Measurements from ENCODE around the gene CALN1.

Gene CALN1

GRCh38 chr7:72283309-72283708 lies 128.8 kb downstream of the CALN1 start:
- DNase-seq (ENCODE audit: low read depth, low spot score) = no peak
- no peaks in the 10 kb centered on the region for H3K36me3 ChIP-seq (ENCODE audit: insufficient read depth, insufficient read length, low read length)
- no peaks in the 10 kb centered on the region for H3K27me3 ChIP-seq (ENCODE audit: insufficient read depth, insufficient read length)
- no peak for TF ChIP-seq SUZ12 (IDR thresholded peaks at IDR 0.05; ENCODE audit: extremely low read depth, insufficient read depth, insufficient read length)
- no peak for TF ChIP-seq YY1 (IDR thresholded peaks at IDR 0.05; ENCODE audit: insufficient read depth, insufficient read length)
- TF ChIP-seq ZNF274 (IDR thresholded peaks at IDR 0.05; ENCODE audit: low read depth, low read length) = no peak
- no peaks in the 10 kb centered on the region for H3K9me3 ChIP-seq (ENCODE audit: insufficient read depth, low read length)
- H3K9ac ChIP-seq (ENCODE audit: insufficient read length, low read depth) = no peak overlapping the region
- no peaks in the 10 kb centered on the region for H3K4me1 ChIP-seq (ENCODE audit: insufficient read depth, insufficient read length)
- no peak overlapping the region for H3K4me3 ChIP-seq (ENCODE audit: insufficient read length, low read depth)

GRCh38 chr7:72281308-72281707 lies 130.8 kb downstream of the CALN1 start:
- TF ChIP-seq SUZ12 (IDR thresholded peaks at IDR 0.05; ENCODE audit: extremely low read depth, insufficient read depth, insufficient read length) (no peak), ZNF274 (IDR thresholded peaks at IDR 0.05; ENCODE audit: low read depth, low read length) (no peak), YY1 (IDR thresholded peaks at IDR 0.05; ENCODE audit: insufficient read depth, insufficient read length) (no peak)
- Histone ChIP-seq H3K9me3 (ENCODE audit: insufficient read depth, low read length) (0 out of 2 replicates have a peak, but pooled peaks cover 6% of the 10 kb centered on the region), H3K9ac (ENCODE audit: insufficient read length, low read depth) (no peak overlapping the region), H3K36me3 (ENCODE audit: insufficient read depth, insufficient read length, low read length) (no peaks in the 10 kb centered on the region), H3K4me3 (ENCODE audit: insufficient read length, low read depth) (no peak overlapping the region), H3K4me1 (ENCODE audit: insufficient read depth, insufficient read length) (no peaks in the 10 kb centered on the region), H3K27me3 (ENCODE audit: insufficient read depth, insufficient read length) (no peaks in the 10 kb centered on the region)
- DNase-seq (ENCODE audit: low read depth, low spot score) = no peak

- Histone ChIP-seq H3K4me3 (ENCODE audit: insufficient read length, low read depth) (no peak overlapping the region), H3K4me1 (ENCODE audit: insufficient read depth, insufficient read length) (no peaks in the 10 kb centered on the region), H3K27me3 (ENCODE audit: insufficient read depth, insufficient read length) (no peaks in the 10 kb centered on the region), H3K9ac (ENCODE audit: insufficient read length, low read depth) (no peak overlapping the region), H3K36me3 (ENCODE audit: insufficient read depth, insufficient read length, low read length) (no peaks in the 10 kb centered on the region), H3K9me3 (ENCODE audit: insufficient read depth, low read length) (0 out of 2 replicates have a peak, but pooled peaks cover 8% of the 10 kb centered on the region)
- TF ChIP-seq ZNF274 (IDR thresholded peaks at IDR 0.05; ENCODE audit: low read depth, low read length) (no peak), YY1 (IDR thresholded peaks at IDR 0.05; ENCODE audit: insufficient read depth, insufficient read length) (no peak), SUZ12 (IDR thresholded peaks at IDR 0.05; ENCODE audit: extremely low read depth, insufficient read depth, insufficient read length) (no peak)
- DNase-seq (ENCODE audit: low read depth, low spot score) = no peak
These were observed 132.9 kb downstream of the CALN1 start for GRCh38 chr7:72279203-72279602.

GRCh38 chr7:72278550-72278949 lies 133.6 kb downstream of the CALN1 start:
- H3K27me3 ChIP-seq (ENCODE audit: insufficient read depth, insufficient read length) = no peaks in the 10 kb centered on the region
- H3K36me3 ChIP-seq (ENCODE audit: insufficient read depth, insufficient read length, low read length) = no peaks in the 10 kb centered on the region
- DNase-seq (ENCODE audit: low read depth, low spot score) = no peak
- no peak overlapping the region for H3K9ac ChIP-seq (ENCODE audit: insufficient read length, low read depth)
- H3K4me3 ChIP-seq (ENCODE audit: insufficient read length, low read depth) = no peak overlapping the region
- no peaks in the 10 kb centered on the region for H3K4me1 ChIP-seq (ENCODE audit: insufficient read depth, insufficient read length)
- 0 out of 2 replicates have a peak, but pooled peaks cover 8% of the 10 kb centered on the region for H3K9me3 ChIP-seq (ENCODE audit: insufficient read depth, low read length)
- TF ChIP-seq YY1 (IDR thresholded peaks at IDR 0.05; ENCODE audit: insufficient read depth, insufficient read length) (no peak), SUZ12 (IDR thresholded peaks at IDR 0.05; ENCODE audit: extremely low read depth, insufficient read depth, insufficient read length) (no peak), ZNF274 (IDR thresholded peaks at IDR 0.05; ENCODE audit: low read depth, low read length) (no peak)

- no peaks in the 10 kb centered on the region for H3K36me3 ChIP-seq (ENCODE audit: insufficient read depth, insufficient read length, low read length)
- no peak overlapping the region for H3K9ac ChIP-seq (ENCODE audit: insufficient read length, low read depth)
- H3K9me3 ChIP-seq (ENCODE audit: insufficient read depth, low read length) = 0 out of 2 replicates have a peak, but pooled peaks cover 8% of the 10 kb centered on the region
- no peak overlapping the region for H3K4me3 ChIP-seq (ENCODE audit: insufficient read length, low read depth)
- no peaks in the 10 kb centered on the region for H3K4me1 ChIP-seq (ENCODE audit: insufficient read depth, insufficient read length)
- no peak for TF ChIP-seq SUZ12 (IDR thresholded peaks at IDR 0.05; ENCODE audit: extremely low read depth, insufficient read depth, insufficient read length)
- no peak for TF ChIP-seq ZNF274 (IDR thresholded peaks at IDR 0.05; ENCODE audit: low read depth, low read length)
- no peak for TF ChIP-seq YY1 (IDR thresholded peaks at IDR 0.05; ENCODE audit: insufficient read depth, insufficient read length)
- no peak for DNase-seq (ENCODE audit: low read depth, low spot score)
- no peaks in the 10 kb centered on the region for H3K27me3 ChIP-seq (ENCODE audit: insufficient read depth, insufficient read length)
These were observed 136.6 kb downstream of the CALN1 start for GRCh38 chr7:72275382-72276070.

GRCh38 chr7:72272479-72272878 lies 139.7 kb downstream of the CALN1 start:
- H3K9me3 ChIP-seq (ENCODE audit: insufficient read depth, low read length) = 0 out of 2 replicates have a peak, but pooled peaks cover 8% of the 10 kb centered on the region
- no peak for TF ChIP-seq ZNF274 (IDR thresholded peaks at IDR 0.05; ENCODE audit: low read depth, low read length)
- no peak for TF ChIP-seq SUZ12 (IDR thresholded peaks at IDR 0.05; ENCODE audit: extremely low read depth, insufficient read depth, insufficient read length)
- no peak for TF ChIP-seq YY1 (IDR thresholded peaks at IDR 0.05; ENCODE audit: insufficient read depth, insufficient read length)
- no peak overlapping the region for H3K4me3 ChIP-seq (ENCODE audit: insufficient read length, low read depth)
- no peak for DNase-seq (ENCODE audit: low read depth, low spot score)
- no peak overlapping the region for H3K9ac ChIP-seq (ENCODE audit: insufficient read length, low read depth)
- no peaks in the 10 kb centered on the region for H3K36me3 ChIP-seq (ENCODE audit: insufficient read depth, insufficient read length, low read length)
- H3K4me1 ChIP-seq (ENCODE audit: insufficient read depth, insufficient read length) = no peaks in the 10 kb centered on the region
- no peaks in the 10 kb centered on the region for H3K27me3 ChIP-seq (ENCODE audit: insufficient read depth, insufficient read length)

GRCh38 chr7:72268796-72269195 lies 143.3 kb downstream of the CALN1 start:
- no peak overlapping the region for H3K4me3 ChIP-seq (ENCODE audit: insufficient read length, low read depth)
- TF ChIP-seq SUZ12 (IDR thresholded peaks at IDR 0.05; ENCODE audit: extremely low read depth, insufficient read depth, insufficient read length) = no peak
- no peak for TF ChIP-seq ZNF274 (IDR thresholded peaks at IDR 0.05; ENCODE audit: low read depth, low read length)
- no peak for TF ChIP-seq YY1 (IDR thresholded peaks at IDR 0.05; ENCODE audit: insufficient read depth, insufficient read length)
- no peaks in the 10 kb centered on the region for H3K4me1 ChIP-seq (ENCODE audit: insufficient read depth, insufficient read length)
- no peaks in the 10 kb centered on the region for H3K9me3 ChIP-seq (ENCODE audit: insufficient read depth, low read length)
- DNase-seq (ENCODE audit: low read depth, low spot score) = no peak
- H3K9ac ChIP-seq (ENCODE audit: insufficient read length, low read depth) = no peak overlapping the region
- no peaks in the 10 kb centered on the region for H3K27me3 ChIP-seq (ENCODE audit: insufficient read depth, insufficient read length)
- no peaks in the 10 kb centered on the region for H3K36me3 ChIP-seq (ENCODE audit: insufficient read depth, insufficient read length, low read length)
